ENCODE results near the gene CDT1.

DNA sequence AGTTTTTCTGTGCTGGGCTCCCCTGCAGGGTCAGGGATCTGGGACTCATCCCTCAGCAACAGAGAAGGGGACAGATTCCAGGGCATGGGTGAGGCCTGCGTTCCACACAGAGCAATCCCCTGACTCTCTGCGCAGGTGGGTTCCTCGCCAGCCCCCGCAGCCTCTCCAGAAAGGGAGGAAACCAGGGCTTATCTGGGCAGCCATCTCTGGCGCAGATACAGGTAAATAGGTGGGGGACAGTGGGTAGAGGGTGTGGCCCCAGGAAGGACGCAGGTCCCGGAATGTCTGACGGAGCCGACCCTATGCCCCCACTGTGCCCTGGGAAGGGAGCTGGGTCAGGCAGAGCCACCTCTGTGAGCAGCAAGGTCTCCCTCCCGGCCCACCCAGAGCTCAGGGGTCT, 41.8 kb upstream of the CDT1 start:
- TF ChIP-seq, protein P1, sequence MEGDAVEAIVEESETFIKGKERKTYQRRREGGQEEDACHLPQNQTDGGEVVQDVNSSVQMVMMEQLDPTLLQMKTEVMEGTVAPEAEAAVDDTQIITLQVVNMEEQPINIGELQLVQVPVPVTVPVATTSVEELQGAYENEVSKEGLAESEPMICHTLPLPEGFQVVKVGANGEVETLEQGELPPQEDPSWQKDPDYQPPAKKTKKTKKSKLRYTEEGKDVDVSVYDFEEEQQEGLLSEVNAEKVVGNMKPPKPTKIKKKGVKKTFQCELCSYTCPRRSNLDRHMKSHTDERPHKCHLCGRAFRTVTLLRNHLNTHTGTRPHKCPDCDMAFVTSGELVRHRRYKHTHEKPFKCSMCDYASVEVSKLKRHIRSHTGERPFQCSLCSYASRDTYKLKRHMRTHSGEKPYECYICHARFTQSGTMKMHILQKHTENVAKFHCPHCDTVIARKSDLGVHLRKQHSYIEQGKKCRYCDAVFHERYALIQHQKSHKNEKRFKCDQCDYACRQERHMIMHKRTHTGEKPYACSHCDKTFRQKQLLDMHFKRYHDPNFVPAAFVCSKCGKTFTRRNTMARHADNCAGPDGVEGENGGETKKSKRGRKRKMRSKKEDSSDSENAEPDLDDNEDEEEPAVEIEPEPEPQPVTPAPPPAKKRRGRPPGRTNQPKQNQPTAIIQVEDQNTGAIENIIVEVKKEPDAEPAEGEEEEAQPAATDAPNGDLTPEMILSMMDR (IDR thresholded peaks at IDR 0.05) = no peak
- no peak for TF ChIP-seq POLR2A (IDR thresholded peaks at IDR 0.05)
